Ovary (tissue), 10 donors: ENCODE measurements around the gene PI4KA. TPM values are rescaled to one million over a fixed set of nuclear protein-coding genes. Genes with fewer than 3 reads are reported as not detected.

Source experiments
- DNase-seq, 5 donors: peaks; one replicate each; pipeline ENCODE4 v3.0.0-alpha.2; 2019 to 2020
- H3K27ac ChIP-seq, 2 donors: fragments of 200-600 bp; one replicate each; pipeline versions ENCODE4 v1.5.1 to v1.8.0; 2019 to 2022
- H3K27me3 ChIP-seq: fragments of 200-600 bp; one replicate; pipeline ENCODE4 v1.8.0; 2022
- H3K36me3 ChIP-seq: fragments of 200-600 bp; sonication (generic); one replicate; pipeline ENCODE4 v1.5.1; 2019
- H3K4me1 ChIP-seq: one replicate; pipeline ENCODE4 v1.8.1; 2013; ENCODE audit warnings: mild to moderate bottlenecking, moderate library complexity; ENCODE audit not compliant: insufficient read depth
- H3K4me3 ChIP-seq: fragments of 200-600 bp; sonication (generic); one replicate; pipeline ENCODE4 v1.5.1; 2017
- H3K9me3 ChIP-seq, 2 donors: fragments of 200-600 bp in 1 of 2; sonication (generic) in 1 of 2; one replicate each; pipeline versions ENCODE4 v1.5.1 to v1.8.1; 2013 to 2019; ENCODE audit warnings: mild to moderate bottlenecking in 1 of 2, moderate library complexity in 1 of 2
- EP300 ChIP-seq: sonication (generic); formaldehyde crosslinking; IDR thresholded peaks from one replicate; pipeline ENCODE4 v1.6.1; 2017; ENCODE audit warnings: antibody characterized with exemption
- POLR2A ChIP-seq: fragments of 450-650 bp; IDR thresholded peaks from one replicate; pipeline ENCODE4 v1.6.1; 2017; ENCODE audit warnings: antibody characterized with exemption, mild to moderate bottlenecking, moderate library complexity
- WGBS, 3 donors: extraction: QIAGEN DNeasy Blood & Tissue Kit in 1 of 3; methylation state at CpG; one replicate each; pipeline versions ENCODE4 v1.1.5 to v1.1.7; 2013 to 2017; 5-methylcytosine and 5-hydroxymethylcytosine counted together
- intact Hi-C, 4 donors: fragments of 100-400 bp; cut with DNase I; formaldehyde crosslinking; loops; one replicate each; pipeline versions ENCODE4 v1.11.0 to v1.15.1; 2022 to 2023
- long read RNA-seq, 3 donors: library from polyadenylated mRNA in 2 of 3; unstranded in 2 of 3; transcript quantifications; one replicate each; pipeline ENCODE4 v2.0.0 and lab custom pipeline, GENCODE V29; 2021 to 2026
- polyA plus RNA-seq, 2 donors: library from polyadenylated mRNA; stranded (reverse); fragments of 200-250 nt in 1 of 2; fragments of 350-450 nt in 1 of 2; fragmentation: Illumina TruSeq in 1 of 2; extraction: RNeasy Lipid Tissue Mini Kit (QIAGEN cat#74804) in 1 of 2; gene quantifications; one replicate each; pipeline ENCODE4 v1.2.3, GENCODE V29; 2013 to 2014
- total RNA-seq, 7 donors: library from RNA; depleted of rRNA in 2 of 7; stranded (reverse); fragments of >200 nt in 2 of 7; fragmentation: NEBNext Ultra II Directional in 3 of 7; extraction: Animal tissue kit (Norgen Biotek cat#: 25700) in 3 of 7; gene quantifications; one replicate each; pipeline versions ENCODE4 v1.1.0 to v1.2.4, GENCODE V29; 2016 to 2023
- TF ChIP-seq, protein P1 (sequence below), 3 donors: fragments of 450-650 bp in 2 of 3; fragments of 200-600 bp in 1 of 3; IDR thresholded peaks; one replicate each; pipeline versions ENCODE4 v1.5.1 to v1.8.0; 2016 to 2022; ENCODE audit warnings: antibody characterized with exemption in 3 of 3, mild to moderate bottlenecking in 1 of 3
- donor health status: DM: no; HTN: no; CAD: no; lungs with moderate emphysema.
- donor health status: DM: no; HTN: no; CAD: no.
- donor health status: Bipolar disorder and iron deficiency.
- donor health status: DM: yes; HTN: yes; CAD: no.
- donor health status: DM: no; HTN: no; CAD: no.
- donor health status: DM: yes; HTN: yes; CAD: no.

PI4KA gene
- 10 to 100 TPM; 50.0 to 97.6 (median 66.7) TPM for total RNA-seq
- 10 to 100 TPM; 30.6 to 36.9 TPM for polyA plus RNA-seq
- long read RNA-seq, donor 1, transcript PI4KA-209 (23 exons, 3,026 nt): major isoform, 7 of 49 reads
- long read RNA-seq, donor 1, partial matches to known transcripts: 32 of 49 reads
- long read RNA-seq, donor 1, other reads (novel, unspliced or antisense): 10 of 49 reads
- long read RNA-seq, donor 2, partial matches to known transcripts: 38 of 39 reads
- long read RNA-seq, donor 2, other reads (novel, unspliced or antisense): 0 of 39 reads
- long read RNA-seq, donor 3, full-length matches to known transcripts: 27 of 101 reads
- long read RNA-seq, donor 3, partial matches to known transcripts: 50 of 101 reads
- long read RNA-seq, donor 3, other reads (novel, unspliced or antisense): 24 of 101 reads

DNA sequence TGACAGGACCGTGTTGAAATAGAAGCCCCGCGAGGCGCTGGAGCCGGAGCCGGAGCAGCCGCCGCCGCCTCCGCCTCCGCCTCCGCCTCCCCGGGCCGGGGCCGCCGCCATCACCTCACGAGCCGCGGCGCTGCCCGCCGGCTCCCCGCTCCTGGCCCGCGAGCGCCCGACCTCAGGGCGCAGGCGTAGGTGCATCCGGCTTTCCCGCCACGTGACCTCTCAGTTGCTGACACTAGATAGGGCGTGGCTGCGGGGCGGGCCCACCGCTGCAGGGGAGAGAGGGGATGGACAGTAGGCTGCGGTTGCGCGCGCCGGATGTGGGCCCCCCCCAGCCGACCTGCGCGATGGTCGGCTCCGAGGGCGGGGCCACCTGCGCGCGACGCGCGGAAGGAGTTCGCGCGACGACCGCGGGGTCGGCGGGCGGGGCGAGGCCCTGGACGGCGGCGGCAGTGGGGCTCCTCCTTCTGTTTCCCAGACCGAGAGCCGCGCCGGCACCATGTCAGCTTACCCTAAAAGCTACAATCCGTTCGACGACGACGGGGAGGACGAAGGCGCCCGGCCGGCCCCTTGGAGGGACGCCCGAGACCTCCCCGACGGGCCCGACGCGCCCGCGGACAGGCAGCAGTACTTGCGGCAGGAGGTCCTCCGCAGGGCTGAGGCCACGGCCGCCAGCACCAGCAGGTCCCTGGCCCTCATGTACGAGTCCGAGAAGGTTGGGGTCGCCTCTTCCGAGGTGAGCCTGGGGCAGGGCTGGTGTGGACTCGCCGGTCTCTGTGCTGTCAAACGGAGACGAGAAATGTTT, at the start of gene PI4KA, which contains the start of gene SNAP29:
Gene PI4KA, minus strand, starts transcription at position 197 of the 802 bp plus-strand sequence. Its CDS starts 86 bp downstream, at position 111.
Gene SNAP29, plus strand, starts transcription at position 393 of the 802 bp plus-strand sequence. Its CDS starts 104 bp downstream, at position 497.
- 0 to 1% (median 1%) methylated on average over 41 to 100 of the region's 100 CpGs for WGBS, 3 donors
- H3K27ac ChIP-seq: peak within 1 kb of the TSS; percentile 86 to 91
- peak within 1 kb of the TSS; percentile 88 for H3K4me3 ChIP-seq
- peak; percentile 98 to 99 (median 99) for DNase-seq
- H3K36me3 ChIP-seq: no peaks in the 10 kb centered on the region
- no peaks in the 10 kb centered on the region for H3K27me3 ChIP-seq
- H3K9me3 ChIP-seq: no peaks in the 10 kb centered on the region
- H3K4me1 ChIP-seq: peaks cover 6% of the 10 kb centered on the region
- peak; percentile 86 for TF ChIP-seq POLR2A
- TF ChIP-seq, protein P1, sequence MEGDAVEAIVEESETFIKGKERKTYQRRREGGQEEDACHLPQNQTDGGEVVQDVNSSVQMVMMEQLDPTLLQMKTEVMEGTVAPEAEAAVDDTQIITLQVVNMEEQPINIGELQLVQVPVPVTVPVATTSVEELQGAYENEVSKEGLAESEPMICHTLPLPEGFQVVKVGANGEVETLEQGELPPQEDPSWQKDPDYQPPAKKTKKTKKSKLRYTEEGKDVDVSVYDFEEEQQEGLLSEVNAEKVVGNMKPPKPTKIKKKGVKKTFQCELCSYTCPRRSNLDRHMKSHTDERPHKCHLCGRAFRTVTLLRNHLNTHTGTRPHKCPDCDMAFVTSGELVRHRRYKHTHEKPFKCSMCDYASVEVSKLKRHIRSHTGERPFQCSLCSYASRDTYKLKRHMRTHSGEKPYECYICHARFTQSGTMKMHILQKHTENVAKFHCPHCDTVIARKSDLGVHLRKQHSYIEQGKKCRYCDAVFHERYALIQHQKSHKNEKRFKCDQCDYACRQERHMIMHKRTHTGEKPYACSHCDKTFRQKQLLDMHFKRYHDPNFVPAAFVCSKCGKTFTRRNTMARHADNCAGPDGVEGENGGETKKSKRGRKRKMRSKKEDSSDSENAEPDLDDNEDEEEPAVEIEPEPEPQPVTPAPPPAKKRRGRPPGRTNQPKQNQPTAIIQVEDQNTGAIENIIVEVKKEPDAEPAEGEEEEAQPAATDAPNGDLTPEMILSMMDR (IDR thresholded peaks at IDR 0.05): peak in 2 of 3 donors; percentile 57 to 69
- TF ChIP-seq EP300: no peak
- intact Hi-C loops: loop anchor here in 1 of 4 donors (10.0 kb wide), 1 partner anchor 94 kb away; no protein-coding TSS in a partner anchor

DNA sequence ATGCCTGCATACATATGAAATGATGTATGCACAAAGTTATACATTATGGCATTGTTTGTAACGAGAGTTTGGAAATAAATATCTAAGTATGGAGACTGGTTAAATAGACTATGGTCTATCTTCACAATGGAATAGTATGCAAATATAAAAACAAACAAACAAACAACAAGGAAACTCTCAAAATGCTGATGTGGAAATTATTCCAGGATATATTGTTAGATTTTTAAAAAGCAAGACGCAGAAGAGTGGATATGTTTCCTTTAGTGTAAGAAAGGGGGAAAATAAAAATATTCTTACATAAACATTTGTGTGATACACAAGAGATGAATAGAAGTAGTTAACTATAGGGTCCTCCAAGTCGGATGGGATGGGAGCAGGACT, 47.8 kb upstream of the PI4KA start:
- H3K27me3 ChIP-seq: no peaks in the 10 kb centered on the region
- WGBS, 3 donors: 67 to 75% (median 73%) methylated on average over 3 of the region's 3 CpGs
- H3K4me1 ChIP-seq: no peaks in the 10 kb centered on the region
- H3K4me3 ChIP-seq: no peak overlapping the region
- H3K36me3 ChIP-seq: no peaks in the 10 kb centered on the region
- no peaks in the 10 kb centered on the region for H3K9me3 ChIP-seq
- TF ChIP-seq, protein P1 (IDR thresholded peaks at IDR 0.05): no peak
- no peak for DNase-seq
- intact Hi-C loops: no loop called here
- H3K27ac ChIP-seq: no peak overlapping the region

DNA sequence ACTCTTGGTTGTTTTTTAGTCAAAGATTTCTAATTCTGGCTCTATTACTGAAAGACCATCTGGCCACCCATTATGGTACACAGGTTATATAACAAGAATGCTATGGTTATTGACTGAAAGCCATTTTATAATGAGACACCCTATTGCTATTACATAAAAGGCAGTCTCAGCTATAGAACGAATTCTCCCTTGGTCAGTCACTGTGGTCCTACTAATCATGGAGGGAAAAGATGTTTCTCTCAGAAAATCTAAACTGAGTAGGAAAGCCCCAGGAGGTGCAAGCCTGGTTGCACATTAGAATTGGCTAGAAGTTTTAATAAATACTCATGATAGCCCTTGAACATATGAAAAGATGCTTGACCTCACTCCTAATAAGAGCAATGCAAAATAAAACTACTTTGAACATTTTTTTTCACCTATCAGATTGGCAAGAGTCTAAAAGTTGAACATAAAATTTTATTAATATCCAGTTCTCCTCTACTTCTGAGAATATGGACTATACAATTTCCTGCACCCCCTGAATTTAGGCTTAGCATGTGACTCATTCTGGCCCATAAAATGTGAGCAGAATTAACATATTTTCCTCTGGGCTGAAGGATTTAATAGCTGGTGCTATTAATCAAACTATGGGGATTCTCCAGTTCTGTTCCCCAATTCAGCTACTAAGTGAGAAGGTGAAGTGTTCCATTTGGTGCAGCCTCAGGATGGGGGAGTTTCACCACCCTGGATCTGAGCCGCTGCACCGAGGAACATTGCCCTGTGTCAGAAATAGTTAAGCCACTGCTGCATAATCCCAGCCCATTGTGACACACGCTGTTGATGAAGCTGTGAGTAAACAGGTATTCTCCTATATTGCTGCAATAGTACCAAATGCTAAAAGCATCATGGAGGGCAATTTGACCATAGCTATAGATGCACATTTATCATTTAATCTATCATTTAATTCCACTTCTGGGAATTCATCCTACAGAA, 47.1 kb upstream of the PI4KA start:
- no peak for DNase-seq
- TF ChIP-seq POLR2A: no peak
- TF ChIP-seq, protein P1 (IDR thresholded peaks at IDR 0.05): no peak
- no peak for TF ChIP-seq EP300
- 38 to 43% (median 43%) methylated on average over 4 of the region's 4 CpGs for WGBS, 3 donors
- H3K9me3 ChIP-seq: no peaks in the 10 kb centered on the region
- H3K4me3 ChIP-seq: no peak overlapping the region
- no peaks in the 10 kb centered on the region for H3K4me1 ChIP-seq
- no peaks in the 10 kb centered on the region for H3K27me3 ChIP-seq
- H3K36me3 ChIP-seq: no peaks in the 10 kb centered on the region
- H3K27ac ChIP-seq: no peak overlapping the region
- intact Hi-C loops: no loop called here

DNA sequence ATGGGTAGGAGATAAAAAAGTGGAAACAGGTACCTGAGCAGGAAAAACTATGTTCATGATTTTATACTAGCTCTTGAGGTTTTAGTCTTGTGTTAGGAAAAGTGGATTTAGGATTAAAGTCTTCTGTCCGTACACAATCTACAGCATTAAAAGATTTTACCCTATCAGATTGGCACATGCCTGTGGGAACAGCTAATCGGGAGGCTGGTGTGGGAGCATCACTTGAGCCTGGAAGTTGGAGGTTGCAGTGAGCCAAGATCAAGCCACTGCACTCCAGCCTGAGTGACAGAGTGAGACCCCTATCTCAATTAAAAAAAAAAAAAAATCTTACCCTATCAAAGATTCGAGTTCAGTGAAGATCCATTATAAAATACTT, 46.4 kb upstream of the PI4KA start:
- 47 to 58% (median 54%) methylated on average over 3 of the region's 3 CpGs for WGBS, 3 donors
- no peaks in the 10 kb centered on the region for H3K4me1 ChIP-seq
- no peaks in the 10 kb centered on the region for H3K36me3 ChIP-seq
- no peak overlapping the region for H3K4me3 ChIP-seq
- no peak for DNase-seq
- H3K27me3 ChIP-seq: no peaks in the 10 kb centered on the region
- H3K9me3 ChIP-seq: no peaks in the 10 kb centered on the region
- TF ChIP-seq, protein P1 (IDR thresholded peaks at IDR 0.05): no peak
- TF ChIP-seq EP300: no peak
- no peak for TF ChIP-seq POLR2A
- no peak overlapping the region for H3K27ac ChIP-seq
- intact Hi-C loops: no loop called here
